CD4-positive, CD25-positive, alpha-beta regulatory T cell (primary cell): ENCODE measurements around the gene APBB2. TPM values are rescaled to one million over a fixed set of nuclear protein-coding genes. Genes with fewer than 3 reads are reported as not detected.

ENCODE experiments used
- ATAC-seq, 2 donors: fragments of 150-1000 bp; cut with Tn5 transposase; one replicate each; pipeline ENCODE4 v1.10.0; 2021; ENCODE audit warnings: low read depth in 2 of 2, moderate number of reproducible peaks in 2 of 2, moderate library complexity in 1 of 2
- DNase-seq, 3 donors: peaks; one replicate each; pipeline versions ENCODE4 v3.0.0 to v3.0.0-alpha.2; 2012 to 2022; ENCODE audit warnings: mixed read lengths in 1 of 3
- H3K27ac ChIP-seq: one replicate; pipeline ENCODE4 v1.7.0; 2013; ENCODE audit warnings: mild to moderate bottlenecking, low read length; ENCODE audit not compliant: insufficient read depth, poor library complexity, severe bottlenecking
- H3K27me3 ChIP-seq: one replicate; pipeline ENCODE4 v1.7.0; 2013; ENCODE audit warnings: low read length; ENCODE audit not compliant: control insufficient read depth, insufficient read depth
- H3K36me3 ChIP-seq: one replicate; pipeline ENCODE4 v1.7.0; 2013; ENCODE audit warnings: mild to moderate bottlenecking, low read length, moderate library complexity; ENCODE audit not compliant: control insufficient read depth, insufficient read depth
- H3K4me1 ChIP-seq: 2 replicates; pipeline ENCODE4 v1.7.0; 2013; ENCODE audit warnings: mild to moderate bottlenecking, low read length; ENCODE audit not compliant: insufficient read depth, control insufficient read depth, poor library complexity, severe bottlenecking
- H3K4me3 ChIP-seq: one replicate; pipeline ENCODE4 v1.7.0; 2013; ENCODE audit warnings: low read depth, mild to moderate bottlenecking, low read length, moderate library complexity
- H3K9me3 ChIP-seq, 2 experiments: 1 replicate in 1 of 2; 2 replicates in 1 of 2; pipeline ENCODE4 v1.7.0; 2013; ENCODE audit warnings: low read length in 2 of 2, mild to moderate bottlenecking in 1 of 2, moderate library complexity in 1 of 2; ENCODE audit not compliant: control insufficient read depth in 2 of 2
- H3K27ac Mint-ChIP-seq, 3 donors: one replicate each; pipeline ENCODE4 v1.8.0; 2020 to 2022; ENCODE audit warnings: mild to moderate bottlenecking in 3 of 3, mixed read lengths in 3 of 3, moderate library complexity in 2 of 3
- H3K27me3 Mint-ChIP-seq: one replicate; pipeline ENCODE4 v1.8.0; 2022; ENCODE audit warnings: mild to moderate bottlenecking, mixed read lengths
- H3K36me3 Mint-ChIP-seq: one replicate; pipeline ENCODE4 v1.8.0; 2020; ENCODE audit warnings: mixed read lengths
- H3K4me1 Mint-ChIP-seq, 4 donors: one replicate each; pipeline ENCODE4 v1.8.0; 2020 to 2022; ENCODE audit warnings: mixed read lengths in 4 of 4, mild to moderate bottlenecking in 1 of 4
- H3K4me3 Mint-ChIP-seq, 4 donors: one replicate each; pipeline ENCODE4 v1.8.0; 2020 to 2022; ENCODE audit warnings: mild to moderate bottlenecking in 4 of 4, mixed read lengths in 4 of 4, moderate library complexity in 3 of 4
- H3K9me3 Mint-ChIP-seq, 7 donors: one replicate each; pipeline ENCODE4 v1.8.0; 2020 to 2022; ENCODE audit warnings: mixed read lengths in 7 of 7, mild to moderate bottlenecking in 3 of 7, moderate library complexity in 2 of 7
- polyA plus RNA-seq, 4 donors: library from polyadenylated mRNA; unstranded; fragments of 300-500 nt; fragmentation: Illumina TruSeq; gene quantifications; one replicate each; pipeline ENCODE4 v1.2.3, GENCODE V29; 2021
- total RNA-seq: library from RNA; stranded (reverse); gene quantifications from one replicate; pipeline ENCODE4 v1.2.3, GENCODE V29; 2022

Gene APBB2
- total and polyA plus RNA-seq, 5 donors from 2014 or later: not detected

GRCh38 chr4:41200486-41201017, 13.8 kb downstream of the APBB2 start:
- H3K36me3 ChIP-seq: no peaks in the 10 kb centered on the region
- Mint-ChIP-seq H3K27ac (no peak overlapping the region), H3K9me3 (no peaks in the 10 kb centered on the region), H3K36me3 (no peaks in the 10 kb centered on the region), H3K4me1 (no peaks in the 10 kb centered on the region), H3K27me3 (peaks cover 6% of the 10 kb centered on the region), H3K4me3 (no peak overlapping the region)
- no peak for DNase-seq
- peaks cover 1% of the 10 kb centered on the region for H3K27me3 ChIP-seq
- H3K4me1 ChIP-seq: no peaks in the 10 kb centered on the region
- ATAC-seq: no peak
- no peaks in the 10 kb centered on the region for H3K9me3 ChIP-seq
- H3K27ac ChIP-seq: no peak overlapping the region
- no peak overlapping the region for H3K4me3 ChIP-seq

- Mint-ChIP-seq H3K27ac (no peak overlapping the region), H3K9me3 (peaks cover 0 to 2% (median 0%) of the 10 kb centered on the region in 7 donors), H3K4me3 (no peak overlapping the region), H3K36me3 (no peaks in the 10 kb centered on the region), H3K27me3 (peaks cover 6% of the 10 kb centered on the region), H3K4me1 (no peaks in the 10 kb centered on the region)
- Histone ChIP-seq H3K27ac (no peak overlapping the region), H3K4me1 (no peaks in the 10 kb centered on the region), H3K36me3 (no peaks in the 10 kb centered on the region), H3K27me3 (peaks cover 1% of the 10 kb centered on the region), H3K9me3 (no peaks in the 10 kb centered on the region), H3K4me3 (no peak overlapping the region)
- no peak for ATAC-seq
- no peak for DNase-seq
Measured at GRCh38 chr4:41199788-41200187, 14.6 kb downstream of the APBB2 start.

GRCh38 chr4:41197996-41198395, 16.3 kb downstream of the APBB2 start:
- no peaks in the 10 kb centered on the region for H3K4me1 ChIP-seq
- no peak overlapping the region for H3K4me3 ChIP-seq
- Mint-ChIP-seq H3K27me3 (peaks cover 6% of the 10 kb centered on the region), H3K9me3 (peaks cover 0 to 2% (median 0%) of the 10 kb centered on the region in 7 donors), H3K4me1 (no peaks in the 10 kb centered on the region), H3K36me3 (no peaks in the 10 kb centered on the region), H3K27ac (no peak overlapping the region), H3K4me3 (no peak overlapping the region)
- no peaks in the 10 kb centered on the region for H3K36me3 ChIP-seq
- peaks cover 1% of the 10 kb centered on the region for H3K27me3 ChIP-seq
- DNase-seq (no peak), ATAC-seq (no peak)
- no peak overlapping the region for H3K27ac ChIP-seq
- H3K9me3 ChIP-seq: no peaks in the 10 kb centered on the region

- Histone ChIP-seq H3K27me3 (peaks cover 1% of the 10 kb centered on the region), H3K27ac (no peak overlapping the region), H3K4me3 (no peak overlapping the region), H3K36me3 (no peaks in the 10 kb centered on the region), H3K9me3 (no peaks in the 10 kb centered on the region), H3K4me1 (no peaks in the 10 kb centered on the region)
- Mint-ChIP-seq H3K27ac (no peak overlapping the region), H3K4me1 (no peaks in the 10 kb centered on the region), H3K4me3 (no peak overlapping the region), H3K27me3 (peaks cover 6% of the 10 kb centered on the region), H3K36me3 (no peaks in the 10 kb centered on the region), H3K9me3 (peaks cover 0 to 2% (median 0%) of the 10 kb centered on the region in 7 donors)
- ATAC-seq (no peak), DNase-seq (no peak)
Measured at GRCh38 chr4:41197495-41197894, 16.8 kb downstream of the APBB2 start.

GRCh38 chr4:41196633-41197332, 17.6 kb downstream of the APBB2 start:
- Mint-ChIP-seq H3K36me3 (no peaks in the 10 kb centered on the region), H3K27ac (no peak overlapping the region), H3K4me1 (no peaks in the 10 kb centered on the region), H3K27me3 (peaks cover 6% of the 10 kb centered on the region), H3K9me3 (peaks cover 0 to 2% (median 0%) of the 10 kb centered on the region in 7 donors), H3K4me3 (no peak overlapping the region)
- no peaks in the 10 kb centered on the region for H3K4me1 ChIP-seq
- ATAC-seq (no peak), DNase-seq (no peak)
- no peaks in the 10 kb centered on the region for H3K9me3 ChIP-seq
- H3K27me3 ChIP-seq: peaks cover 1% of the 10 kb centered on the region
- H3K4me3 ChIP-seq: no peak overlapping the region
- no peaks in the 10 kb centered on the region for H3K36me3 ChIP-seq
- no peak overlapping the region for H3K27ac ChIP-seq

GRCh38 chr4:41192136-41192535, 22.2 kb downstream of the APBB2 start:
- Histone ChIP-seq H3K4me3 (no peak overlapping the region), H3K27me3 (no peaks in the 10 kb centered on the region), H3K36me3 (no peaks in the 10 kb centered on the region), H3K9me3 (no peaks in the 10 kb centered on the region), H3K27ac (no peak overlapping the region), H3K4me1 (no peaks in the 10 kb centered on the region)
- Mint-ChIP-seq H3K9me3 (peaks cover 0 to 2% (median 0%) of the 10 kb centered on the region in 7 donors), H3K27ac (no peak overlapping the region), H3K4me3 (no peak overlapping the region), H3K4me1 (no peaks in the 10 kb centered on the region), H3K36me3 (no peaks in the 10 kb centered on the region), H3K27me3 (peaks cover 6% of the 10 kb centered on the region)
- ATAC-seq: no peak
- no peak for DNase-seq

- peaks cover 0 to 2% (median 0%) of the 10 kb centered on the region in 7 donors for H3K9me3 Mint-ChIP-seq
- H3K27me3 ChIP-seq: no peaks in the 10 kb centered on the region
- H3K4me3 ChIP-seq: no peak overlapping the region
- no peak overlapping the region for H3K27ac ChIP-seq
- no peaks in the 10 kb centered on the region for H3K36me3 ChIP-seq
- no peaks in the 10 kb centered on the region for H3K4me1 ChIP-seq
- H3K27ac Mint-ChIP-seq: no peak overlapping the region
- no peak for ATAC-seq
- no peak overlapping the region for H3K4me3 Mint-ChIP-seq
- no peak for DNase-seq
- H3K4me1 Mint-ChIP-seq: no peaks in the 10 kb centered on the region
- peaks cover 6% of the 10 kb centered on the region for H3K27me3 Mint-ChIP-seq
- H3K9me3 ChIP-seq: no peaks in the 10 kb centered on the region
- no peaks in the 10 kb centered on the region for H3K36me3 Mint-ChIP-seq
Measured at GRCh38 chr4:41189666-41190065, 24.7 kb downstream of the APBB2 start.

GRCh38 chr4:41189076-41189475, 25.3 kb downstream of the APBB2 start:
- no peaks in the 10 kb centered on the region for H3K27me3 ChIP-seq
- Mint-ChIP-seq H3K4me1 (no peaks in the 10 kb centered on the region), H3K36me3 (no peaks in the 10 kb centered on the region), H3K4me3 (no peak overlapping the region), H3K27me3 (peaks cover 6% of the 10 kb centered on the region), H3K9me3 (peaks cover 0 to 2% (median 0%) of the 10 kb centered on the region in 7 donors), H3K27ac (no peak overlapping the region)
- DNase-seq (no peak), ATAC-seq (no peak)
- H3K4me1 ChIP-seq: no peaks in the 10 kb centered on the region
- H3K4me3 ChIP-seq: no peak overlapping the region
- H3K9me3 ChIP-seq: no peaks in the 10 kb centered on the region
- H3K36me3 ChIP-seq: no peaks in the 10 kb centered on the region
- H3K27ac ChIP-seq: no peak overlapping the region
